Activated CD8-positive, alpha-beta T cell treated with anti-CD3 and anti-CD28 coated beads for 36 hours (primary cell): Measurements from ENCODE around the gene ILK. TPM values are rescaled to one million over a fixed set of nuclear protein-coding genes. Genes with fewer than 3 reads are reported as not detected.

Experiments
- ATAC-seq: fragments of 200-7000 bp; cut with Tn5 transposase; one replicate; pipeline ENCODE4 v1.10.0; 2021; ENCODE audit warnings: mild to moderate bottlenecking, moderate library complexity
- CTCF ChIA-PET: fragments of 350-600 bp; sonication (Branson Sonifier 250); formaldehyde crosslinking; loops from one replicate; lab custom pipeline; 2021; ENCODE audit warnings: antibody characterized with exemption; lab: Charles Lee
- POLR2A ChIA-PET: fragments of 350-600 bp; sonication (Branson Sonifier 250); formaldehyde crosslinking; loops from one replicate; lab custom pipeline; 2021; ENCODE audit warnings: antibody characterized with exemption; lab: Charles Lee
- DNase-seq: peaks from one replicate; pipeline ENCODE4 v3.0.0-alpha.2; 2020
- H3K27ac Mint-ChIP-seq: one replicate; pipeline ENCODE4 v1.8.0; 2021; ENCODE audit warnings: mild to moderate bottlenecking, mixed read lengths
- H3K27me3 Mint-ChIP-seq: one replicate; pipeline ENCODE4 v1.8.0; 2021; ENCODE audit warnings: mixed read lengths
- H3K36me3 Mint-ChIP-seq: one replicate; pipeline ENCODE4 v1.8.0; 2021; ENCODE audit warnings: low read depth, mixed read lengths
- H3K4me1 Mint-ChIP-seq: one replicate; pipeline ENCODE4 v1.8.0; 2021; ENCODE audit warnings: low read depth, mixed read lengths
- H3K4me3 Mint-ChIP-seq: one replicate; pipeline ENCODE4 v1.8.0; 2021; ENCODE audit warnings: mild to moderate bottlenecking, moderate library complexity, mixed read lengths
- H3K9me3 Mint-ChIP-seq: one replicate; pipeline ENCODE4 v1.8.0; 2021; ENCODE audit warnings: mixed read lengths
- CTCF ChIP-seq: fragments of 200-600 bp; IDR thresholded peaks from one replicate; pipeline ENCODE4 v1.8.0; 2022; ENCODE audit warnings: antibody characterized with exemption, mild to moderate bottlenecking
- intact Hi-C: fragments of 100-400 bp; cut with micrococcal nuclease; formaldehyde crosslinking; loops from one replicate; pipeline ENCODE4 v1.10.0; 2022
- total RNA-seq, 2 experiments: library from RNA; stranded (reverse); gene quantifications; one replicate each; pipeline ENCODE4 v1.2.3, GENCODE V29; 2021

Gene ILK
- total RNA-seq, 2 experiments from 2014 or later = 70.6 to 71.7 TPM

GRCh38 chr11:6610591-6610990, 7.0 kb downstream of the ILK start:
- Mint-ChIP-seq H3K4me3 (no peak overlapping the region), H3K27me3 (no peaks in the 10 kb centered on the region), H3K9me3 (no peaks in the 10 kb centered on the region), H3K27ac (peak overlapping the region; percentile 92), H3K36me3 (peaks cover 50% of the 10 kb centered on the region), H3K4me1 (peaks cover 50% of the 10 kb centered on the region)
- intact Hi-C loops = loop anchor here (10.0 kb wide), 1 partner anchor 134 kb away; no protein-coding TSS in a partner anchor
- CTCF ChIA-PET = interaction anchor here (1.1 to 3.0 kb wide), 2 partner anchors 57 to 95 kb away, joined by 3 to 16 read pairs; no protein-coding TSS in a partner anchor
- ATAC-seq = no peak
- no peak for TF ChIP-seq CTCF
- POLR2A ChIA-PET = interaction anchor here (1.1 to 3.8 kb wide), 3 partner anchors 61 to 73 kb away, joined by 3 to 13 read pairs (median 6); partner anchors contain the start of gene MRPL17
- no peak for DNase-seq

- H3K9me3 Mint-ChIP-seq = no peaks in the 10 kb centered on the region
- no peak overlapping the region for H3K4me3 Mint-ChIP-seq
- H3K36me3 Mint-ChIP-seq = peaks cover 51% of the 10 kb centered on the region
- ChIA-PET CTCF (interaction anchor here (0.7 to 3.0 kb wide), 17 partner anchors 9 to 143 kb away, joined by 3 to 32 read pairs (median 4); partner anchors contain the start of genes ARFIP2, MRPL17 and TIMM10B), POLR2A (interaction anchor here (0.7 to 3.8 kb wide), 9 partner anchors 8 to 72 kb away, joined by 3 to 13 read pairs (median 5); partner anchors contain the start of genes ILK, MRPL17 and RRP8)
- DNase-seq (peak; percentile 40), ATAC-seq (peak; percentile 2)
- H3K27ac Mint-ChIP-seq = peak overlapping the region; percentile 92
- H3K4me1 Mint-ChIP-seq = peaks cover 45% of the 10 kb centered on the region
- no peaks in the 10 kb centered on the region for H3K27me3 Mint-ChIP-seq
- no peak for TF ChIP-seq CTCF
- intact Hi-C loops = loop anchor here (10.0 kb wide), 1 partner anchor 133 kb away; no protein-coding TSS in a partner anchor
Observed at GRCh38 chr11:6611092-6611962, 7.8 kb downstream of the ILK start.

- ChIA-PET CTCF (interaction anchor here (0.7 to 3.0 kb wide), 20 partner anchors 7 to 233 kb away, joined by 3 to 32 read pairs (median 4); partner anchors contain the start of genes ARFIP2, MRPL17 and TIMM10B), POLR2A (interaction anchor here (0.7 to 3.8 kb wide), 9 partner anchors 9 to 72 kb away, joined by 3 to 13 read pairs (median 5); partner anchors contain the start of genes ILK, MRPL17 and RRP8)
- peaks cover 42% of the 10 kb centered on the region for H3K4me1 Mint-ChIP-seq
- intact Hi-C loops = loop anchor here (10.0 kb wide), 1 partner anchor 133 kb away; no protein-coding TSS in a partner anchor
- H3K36me3 Mint-ChIP-seq = peaks cover 48% of the 10 kb centered on the region
- H3K27me3 Mint-ChIP-seq = no peaks in the 10 kb centered on the region
- DNase-seq = no peak
- H3K27ac Mint-ChIP-seq = peak overlapping the region; percentile 92
- TF ChIP-seq CTCF = no peak
- no peak overlapping the region for H3K4me3 Mint-ChIP-seq
- H3K9me3 Mint-ChIP-seq = no peaks in the 10 kb centered on the region
- ATAC-seq = no peak
Observed at GRCh38 chr11:6611963-6612212, 8.3 kb downstream of the ILK start.

- intact Hi-C loops = loop anchor here (10.0 kb wide), 1 partner anchor 132 kb away; no protein-coding TSS in a partner anchor
- H3K9me3 Mint-ChIP-seq = no peaks in the 10 kb centered on the region
- H3K27ac Mint-ChIP-seq = peak within 1 kb of the TSS; percentile 92
- H3K4me1 Mint-ChIP-seq = peaks cover 38% of the 10 kb centered on the region
- ATAC-seq = peak; percentile 88
- POLR2A ChIA-PET = interaction anchor here (0.7 to 3.8 kb wide), 11 partner anchors 8 to 71 kb away, joined by 3 to 13 read pairs (median 4); partner anchors contain the start of gene MRPL17
- peak; percentile 98 for DNase-seq
- CTCF ChIA-PET = interaction anchor here (0.6 to 3.0 kb wide), 30 partner anchors 8 to 233 kb away, joined by 3 to 32 read pairs (median 4); partner anchors contain the start of genes ARFIP2, MRPL17 and TIMM10B
- H3K36me3 Mint-ChIP-seq = peaks cover 45% of the 10 kb centered on the region
- H3K4me3 Mint-ChIP-seq = no peak within 1 kb of the TSS
- peak; percentile 69 for TF ChIP-seq CTCF
- no peaks in the 10 kb centered on the region for H3K27me3 Mint-ChIP-seq
Observed at GRCh38 chr11:6612213-6613041, 8.9 kb downstream of the ILK start, which contains the start of gene TAF10. TAF10 (minus strand) TSS chr11:6612216; CDS start chr11:6612189, 27 bp downstream.
